D721Med (cell line): ENCODE data around the gene PPP1R36.
"Not testable (repeated sequence)": the region's sequence is repeated elsewhere in the genome, so short reads cannot be mapped to it uniquely, and the experiment has no call there.

Experiments
- DNase-seq: peaks from one replicate; pipeline ENCODE4 v3.0.0; 2011; ENCODE audit warnings: low spot score; ENCODE audit not compliant: insufficient read length
- FAIRE-seq: peaks from 2 replicates; lab custom pipeline; 2011; peaks lifted over from hg19 to GRCh38; lab: Jason Lieb, UNC
- TF ChIP-seq, protein P1 (sequence below): IDR thresholded peaks from 2 replicates; pipeline ENCODE4 v1.5.1; 2012; ENCODE audit warnings: mild to moderate bottlenecking, control low read depth; ENCODE audit not compliant: insufficient read depth; ENCODE audit errors: missing control alignments

The PPP1R36 gene

DNA sequence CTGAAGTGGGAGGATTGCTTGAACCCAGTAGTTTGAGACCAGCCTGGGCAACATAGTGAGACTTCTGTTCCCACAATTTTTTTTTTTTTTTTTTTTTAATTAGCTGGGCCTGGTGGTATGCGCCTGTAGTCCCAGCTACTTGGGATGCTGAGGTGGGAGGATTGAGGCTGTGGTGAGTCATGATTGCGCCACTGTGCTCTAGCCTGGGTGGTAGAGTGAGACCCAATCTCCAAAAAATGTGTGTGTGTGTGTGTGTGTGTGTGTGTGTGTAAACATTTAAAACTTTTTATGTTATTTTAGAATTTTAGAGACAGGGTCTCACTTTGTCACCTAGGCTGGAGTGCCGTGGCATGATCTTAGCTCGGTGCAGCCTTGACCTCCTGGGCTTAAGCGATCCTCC is 6.8 kb downstream of the PPP1R36 start:
- DNase-seq (no peak), FAIRE-seq (no peak)

DNA sequence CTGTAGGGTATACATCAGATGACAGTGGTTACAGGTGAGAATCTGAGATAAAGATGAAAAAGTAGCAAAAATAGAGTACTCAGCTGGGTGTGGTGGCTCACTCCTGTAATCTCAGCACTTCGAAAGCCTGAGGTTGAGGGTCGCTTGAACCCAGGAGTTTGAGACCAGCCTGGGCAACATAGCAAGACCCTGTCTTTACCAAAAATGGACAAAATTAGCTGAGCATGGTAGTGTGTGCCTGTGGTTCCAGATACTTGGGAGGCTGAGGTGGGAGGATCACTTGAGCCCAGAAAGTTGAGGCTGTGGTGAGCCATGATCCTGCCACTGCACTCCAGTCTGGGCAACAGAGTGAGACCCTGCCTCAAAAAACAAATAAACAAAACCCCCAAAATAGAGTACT is 8.5 kb downstream of the PPP1R36 start:
- not testable (repeated sequence) for FAIRE-seq, DNase-seq

More for the DNA sequence above, 6.8 kb downstream of the PPP1R36 start:
- TF ChIP-seq, protein P1, sequence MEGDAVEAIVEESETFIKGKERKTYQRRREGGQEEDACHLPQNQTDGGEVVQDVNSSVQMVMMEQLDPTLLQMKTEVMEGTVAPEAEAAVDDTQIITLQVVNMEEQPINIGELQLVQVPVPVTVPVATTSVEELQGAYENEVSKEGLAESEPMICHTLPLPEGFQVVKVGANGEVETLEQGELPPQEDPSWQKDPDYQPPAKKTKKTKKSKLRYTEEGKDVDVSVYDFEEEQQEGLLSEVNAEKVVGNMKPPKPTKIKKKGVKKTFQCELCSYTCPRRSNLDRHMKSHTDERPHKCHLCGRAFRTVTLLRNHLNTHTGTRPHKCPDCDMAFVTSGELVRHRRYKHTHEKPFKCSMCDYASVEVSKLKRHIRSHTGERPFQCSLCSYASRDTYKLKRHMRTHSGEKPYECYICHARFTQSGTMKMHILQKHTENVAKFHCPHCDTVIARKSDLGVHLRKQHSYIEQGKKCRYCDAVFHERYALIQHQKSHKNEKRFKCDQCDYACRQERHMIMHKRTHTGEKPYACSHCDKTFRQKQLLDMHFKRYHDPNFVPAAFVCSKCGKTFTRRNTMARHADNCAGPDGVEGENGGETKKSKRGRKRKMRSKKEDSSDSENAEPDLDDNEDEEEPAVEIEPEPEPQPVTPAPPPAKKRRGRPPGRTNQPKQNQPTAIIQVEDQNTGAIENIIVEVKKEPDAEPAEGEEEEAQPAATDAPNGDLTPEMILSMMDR, result no peak

DNA sequence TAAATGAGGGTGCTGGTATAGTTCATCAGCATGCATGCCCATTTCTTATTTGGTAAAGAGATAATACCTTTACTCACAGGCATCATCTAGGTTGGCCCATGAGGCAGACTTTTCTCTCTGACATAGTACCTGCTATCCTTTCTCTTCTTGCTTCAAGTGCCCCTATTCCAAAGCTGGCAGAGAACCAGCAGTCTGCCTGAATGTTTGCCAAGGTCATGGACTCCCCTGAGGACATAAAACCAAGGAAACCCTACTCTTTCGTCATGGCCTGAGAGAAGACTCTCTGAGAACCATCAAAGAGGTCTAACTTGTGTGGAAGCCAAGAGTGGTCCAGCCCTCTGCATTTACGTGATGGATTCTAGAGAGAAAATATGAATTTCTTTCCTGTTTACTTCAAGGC is 11.9 kb downstream of the PPP1R36 start:
- TF ChIP-seq, protein P1, result no peak
- FAIRE-seq (no peak), DNase-seq (no peak)

DNA sequence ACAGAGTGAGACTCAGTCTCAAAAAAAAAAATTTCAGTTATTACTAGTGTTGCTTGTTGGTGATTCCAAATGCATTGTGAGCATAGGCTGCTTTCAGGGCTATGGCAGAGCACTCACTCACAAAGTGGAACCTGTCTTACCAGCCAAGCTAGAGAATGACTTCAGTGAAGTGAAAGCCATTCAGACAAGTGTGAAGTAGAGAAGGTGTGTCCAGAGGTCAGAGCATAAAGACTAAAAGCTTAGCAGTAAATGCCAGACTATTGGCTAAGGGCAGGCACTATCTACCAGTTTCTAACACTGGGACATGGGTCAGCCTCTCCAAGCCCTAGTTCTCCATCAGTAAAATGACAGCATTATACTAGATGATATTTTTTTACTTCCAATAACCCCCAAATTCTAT is 12.7 kb downstream of the PPP1R36 start:
- no peak for DNase-seq
- FAIRE-seq, result no peak
- TF ChIP-seq, protein P1, result no peak

DNA sequence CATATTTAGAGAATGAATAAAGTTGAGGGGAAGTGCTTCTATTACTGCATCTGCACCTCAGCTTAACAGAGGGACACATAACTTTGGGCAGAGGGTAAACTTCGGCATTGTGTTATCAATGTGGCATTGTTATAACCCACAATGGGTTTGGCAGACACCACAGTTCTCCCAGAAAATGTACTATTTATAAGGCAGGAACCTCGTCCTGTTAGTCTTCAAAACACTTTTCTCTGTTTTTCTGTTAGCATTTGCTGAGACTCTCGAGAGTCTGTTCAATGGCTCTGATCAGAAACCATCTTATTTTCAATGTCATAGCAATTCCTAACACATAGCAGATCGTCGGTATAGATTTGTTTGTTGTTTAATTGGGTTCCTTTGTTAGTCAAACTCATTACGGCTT is 13.9 kb downstream of the PPP1R36 start:
- DNase-seq (no peak), FAIRE-seq (no peak)
- TF ChIP-seq, protein P1, result no peak

DNA sequence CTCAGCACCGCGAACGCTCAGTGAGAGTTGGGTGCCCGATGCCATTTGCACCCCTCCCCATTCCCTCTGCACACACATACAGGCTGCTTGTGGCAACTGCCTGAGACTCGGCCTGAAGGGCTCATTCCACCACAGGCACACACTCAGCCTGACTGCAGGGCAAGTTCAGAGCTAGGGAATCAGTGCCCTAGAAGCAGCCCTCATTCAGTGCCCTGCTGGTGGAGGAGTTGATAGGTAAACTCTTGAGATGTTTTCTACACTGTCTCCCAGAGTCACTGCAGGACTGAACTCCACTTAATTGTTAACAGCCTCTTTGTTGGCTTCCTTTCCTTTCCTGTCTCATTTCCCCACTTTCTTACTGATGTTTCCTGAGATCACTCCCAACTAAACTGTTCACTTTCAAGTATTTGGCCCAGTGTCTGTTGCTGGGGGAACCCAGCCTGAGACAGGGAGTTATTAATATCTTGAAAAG is 16.9 kb downstream of the PPP1R36 start:
- FAIRE-seq, result no peak
- no peak for DNase-seq
- TF ChIP-seq, protein P1, result no peak

DNA sequence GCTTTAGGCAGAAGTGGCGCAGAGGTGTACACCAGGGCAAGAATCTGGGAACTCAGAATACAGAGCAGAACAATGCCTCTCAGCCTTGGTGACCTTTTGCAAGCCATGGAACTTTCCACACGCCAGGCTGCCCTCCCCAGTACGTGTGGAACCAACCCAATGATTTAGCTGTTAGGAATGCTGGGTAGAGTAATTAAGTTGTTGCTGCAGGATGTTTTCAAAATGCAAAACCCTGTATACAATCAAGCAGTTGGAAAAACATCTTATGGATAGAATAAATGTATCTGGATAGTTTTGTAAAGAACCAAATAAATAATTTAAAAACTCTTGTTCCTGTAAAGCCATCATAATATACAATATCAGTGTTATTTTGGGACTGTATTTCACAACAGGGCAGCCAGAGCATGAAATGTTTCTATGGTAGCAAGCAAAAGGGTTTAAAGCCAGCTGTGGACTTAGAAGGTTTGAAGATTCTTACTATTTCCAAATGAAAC is 19.4 kb downstream of the PPP1R36 start:
- no peak for DNase-seq
- TF ChIP-seq, protein P1, result no peak
- FAIRE-seq, result no peak

DNA sequence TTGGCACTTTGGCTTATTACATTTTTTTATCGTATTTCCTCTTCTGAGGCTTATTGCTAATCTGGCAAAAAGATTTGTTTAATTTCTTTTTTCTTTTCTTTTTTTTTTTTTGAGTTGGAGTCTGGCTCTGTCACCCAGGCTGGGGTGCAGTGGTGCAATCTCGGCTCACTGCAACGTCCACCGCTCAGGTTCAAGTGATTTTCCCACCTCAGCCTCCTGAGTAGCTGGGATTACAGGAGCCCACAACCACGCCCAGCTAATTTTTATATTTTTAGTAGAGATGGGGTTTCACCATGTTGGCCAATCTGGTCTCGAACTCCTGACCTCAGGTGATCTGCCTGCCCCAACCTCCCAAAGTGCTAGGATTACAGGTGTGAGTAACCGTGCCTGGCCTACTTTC is 19.9 kb downstream of the PPP1R36 start:
- not testable (repeated sequence) for FAIRE-seq

More for the DNA sequence above, 19.9 kb downstream of the PPP1R36 start:
- DNase-seq, result not testable (repeated sequence)
